ENCODE data around the gene TH.

DNA sequence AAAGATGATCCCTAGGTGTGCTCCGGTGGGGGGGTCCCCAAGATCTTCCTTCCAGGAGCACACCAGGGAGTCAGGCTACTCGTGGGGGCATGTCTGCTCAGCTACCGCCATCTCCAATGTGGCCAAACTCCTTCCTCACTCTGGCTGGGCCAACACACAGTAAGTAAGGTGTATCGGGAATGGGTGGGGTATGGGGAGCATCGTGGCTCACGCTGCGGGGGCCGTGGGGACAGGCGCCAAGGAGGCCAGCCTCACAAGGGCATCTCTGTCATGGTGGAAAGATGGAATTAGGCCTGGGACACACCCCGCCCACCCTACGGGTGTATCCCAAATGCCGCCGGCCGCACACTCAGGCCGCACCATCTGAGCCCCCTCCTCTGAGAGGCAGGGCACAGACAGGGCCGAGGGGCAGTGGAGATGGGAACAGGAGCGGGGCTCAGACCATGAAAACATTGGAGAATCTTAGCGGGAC lies 40.7 kb downstream of the TH start:
- no peak for TF ChIP-seq BHLHE40 (IDR thresholded peaks at IDR 0.05; ENCODE audit: borderline replicate concordance)
- no peak for TF ChIP-seq SP1 (IDR thresholded peaks at IDR 0.05)
- TF ChIP-seq FOXA1 (IDR thresholded peaks at IDR 0.05): no peak
- TF ChIP-seq LEF1 (IDR thresholded peaks at IDR 0.05; ENCODE audit: borderline replicate concordance): no peak
- no peak for TF ChIP-seq ZNF384 (IDR thresholded peaks at IDR 0.05)
- no peak for TF ChIP-seq NFRKB (IDR thresholded peaks at IDR 0.05)

Measured in HEK293T (cell line).